Activated naive CD4-positive, alpha-beta T cell treated with Interleukin-2 at 50 U/mL for 16 hours (primary cell): Measurements from ENCODE around the gene NECTIN1.

Experiments
- DNase-seq: peaks from one replicate; pipeline ENCODE4 v3.0.0-alpha.2; 2020

NECTIN1 gene

GRCh38 chr11:119754656-119755355 is 25.8 kb upstream of the NECTIN1 start:
- DNase-seq = no peak

DNA sequence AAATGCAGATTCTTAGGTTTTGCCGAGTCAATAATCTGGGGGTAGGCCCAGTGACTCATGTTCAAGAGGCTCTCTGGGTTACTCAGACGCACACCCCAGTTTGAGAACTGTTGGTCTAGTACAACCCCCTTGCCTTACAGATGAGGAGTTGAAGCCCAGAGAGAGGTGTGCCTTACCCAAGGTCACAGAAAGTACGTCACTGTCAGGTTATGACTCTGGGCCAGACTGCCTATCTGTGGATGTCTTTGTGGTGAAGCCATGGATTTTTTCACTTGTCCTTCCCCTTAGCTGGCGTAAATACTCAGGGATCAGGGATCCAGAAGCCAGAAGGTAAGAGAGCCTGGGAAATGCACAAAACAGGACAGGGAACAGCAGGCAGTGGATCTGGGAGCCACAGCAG is 25.2 kb upstream of the NECTIN1 start:
- no peak for DNase-seq

DNA sequence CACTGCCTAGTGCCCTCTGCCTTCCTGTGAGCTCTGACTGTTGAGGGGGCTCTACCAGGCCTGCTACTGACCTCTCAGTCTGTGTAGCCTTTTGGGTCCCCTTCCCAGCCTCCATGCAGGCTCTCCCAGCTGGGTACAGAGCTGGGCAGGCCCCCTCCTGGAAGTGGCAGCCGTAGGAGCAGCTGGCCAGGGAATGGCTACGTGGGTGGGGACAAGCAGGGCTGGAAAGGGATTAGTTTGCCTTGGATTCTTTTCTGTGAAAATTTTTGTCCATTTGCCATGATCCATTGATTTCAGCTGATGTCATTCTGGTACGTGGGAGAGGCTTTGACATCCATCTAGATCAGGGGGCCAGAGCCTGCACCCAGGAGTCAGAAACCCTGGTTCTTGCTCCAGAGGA is 23.9 kb upstream of the NECTIN1 start:
- no peak for DNase-seq

DNA sequence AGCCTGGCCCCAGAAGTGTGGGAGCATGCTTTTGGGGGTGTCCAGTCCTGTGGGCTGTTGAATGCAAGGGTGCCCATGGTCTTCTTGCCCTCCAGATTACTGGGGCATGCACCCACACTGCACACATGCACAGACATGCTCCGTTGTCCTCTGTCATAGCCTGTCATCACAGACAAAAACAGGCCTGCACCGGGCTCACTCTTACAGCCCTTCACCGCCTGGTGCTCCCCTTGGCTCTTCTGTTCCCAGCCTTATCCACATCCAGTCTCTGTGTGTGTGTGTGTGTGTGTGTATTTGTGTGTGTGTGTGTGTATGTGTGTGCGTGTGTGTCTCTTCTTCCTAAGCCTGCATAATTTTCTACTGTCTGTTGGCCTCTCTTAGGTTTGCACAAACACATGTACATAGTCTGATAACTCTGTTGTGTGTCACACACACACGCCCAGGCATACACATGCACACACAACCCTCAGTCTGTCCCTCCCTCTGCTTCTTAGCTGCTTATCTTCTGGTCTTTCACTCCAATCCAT is 23.4 kb upstream of the NECTIN1 start:
- DNase-seq = no peak

- DNase-seq = no peak
Measured at GRCh38 chr11:119750056-119750455, 21.1 kb upstream of the NECTIN1 start.

GRCh38 chr11:119749006-119749565 is 20.1 kb upstream of the NECTIN1 start:
- DNase-seq = no peak

DNA sequence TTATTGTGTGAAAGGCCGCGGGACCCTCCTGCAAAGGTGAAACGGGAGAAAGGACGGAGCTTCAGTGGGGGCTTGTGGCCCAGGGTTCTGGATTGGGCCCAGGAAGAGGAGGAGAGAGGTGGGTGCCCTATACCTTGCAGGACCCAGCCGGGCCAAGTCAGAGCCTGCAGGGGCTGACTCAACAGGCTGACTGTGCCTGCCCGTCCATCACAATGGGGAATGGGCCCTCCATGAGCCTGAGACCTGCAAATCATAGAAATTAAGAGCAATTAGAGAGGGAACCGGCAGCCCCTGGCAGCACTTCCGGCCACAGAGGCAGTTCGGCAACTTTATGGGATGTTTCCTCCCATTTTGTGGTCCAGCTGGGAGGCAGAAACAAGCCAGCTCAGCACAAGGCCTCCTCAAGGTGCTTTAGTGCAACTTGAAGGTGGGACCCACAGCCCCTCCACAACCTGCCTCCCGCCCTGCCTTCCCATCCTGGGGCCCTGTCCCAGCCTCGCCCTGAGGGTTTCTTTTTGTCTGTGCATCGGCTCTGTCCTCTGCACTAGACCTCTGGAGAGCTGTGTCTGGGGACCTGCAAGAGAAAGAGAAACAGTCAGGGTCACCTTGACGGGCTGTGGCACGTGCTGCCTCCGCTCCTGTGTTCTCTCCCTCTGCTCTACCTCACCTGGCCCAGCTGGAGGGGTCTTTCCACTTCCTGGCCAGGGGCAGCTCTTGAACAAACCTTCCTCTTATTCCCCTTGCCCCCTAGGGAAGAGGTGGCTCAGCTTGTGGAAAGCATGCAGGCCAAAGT is 19.1 kb upstream of the NECTIN1 start:
- DNase-seq = no peak

- no peak for DNase-seq
Measured at GRCh38 chr11:119745776-119746535, 17.0 kb upstream of the NECTIN1 start.

DNA sequence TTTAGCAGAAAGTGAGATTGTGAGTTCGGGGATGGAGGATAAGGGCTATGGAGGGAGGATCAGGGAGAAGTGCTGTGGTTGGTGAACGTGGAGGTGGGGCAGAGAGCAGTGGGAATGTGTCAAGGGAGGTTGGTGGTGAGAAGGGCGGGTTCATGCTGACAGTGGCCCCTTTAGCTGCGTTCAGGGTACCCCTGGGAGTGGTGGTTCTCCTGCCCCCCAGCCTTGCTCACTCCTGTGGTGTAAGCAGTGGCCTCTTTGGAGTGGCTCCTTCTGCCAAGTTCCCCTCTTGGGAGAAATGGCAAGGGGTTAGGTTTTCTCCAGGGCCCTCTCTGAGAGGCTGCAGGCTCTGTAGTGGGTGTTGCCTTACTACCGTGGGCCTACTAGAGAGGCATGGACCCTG is 16.1 kb upstream of the NECTIN1 start:
- DNase-seq = no peak

GRCh38 chr11:119744577-119744976 is 15.6 kb upstream of the NECTIN1 start:
- no peak for DNase-seq

DNA sequence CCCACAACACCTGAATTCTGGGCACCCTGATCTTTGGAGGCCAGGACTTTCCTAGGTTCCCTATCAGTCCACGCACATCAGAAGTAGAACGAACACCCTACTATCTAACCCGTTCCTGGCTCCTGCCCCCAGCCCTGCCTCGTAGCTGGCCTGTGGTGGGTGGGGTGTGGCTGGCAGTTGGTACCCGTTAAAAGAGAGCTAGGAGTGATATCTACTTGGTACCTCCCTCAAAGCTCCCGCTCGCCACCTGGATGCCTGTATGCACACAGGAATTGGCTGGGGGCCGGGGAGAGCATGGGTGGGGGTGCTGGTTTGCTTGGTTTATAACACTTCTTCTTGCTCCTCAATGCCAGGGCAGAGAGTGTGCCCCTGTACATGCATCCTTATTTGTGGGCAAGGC is 14.0 kb upstream of the NECTIN1 start:
- no peak for DNase-seq

- peak; percentile 12 for DNase-seq
Measured at GRCh38 chr11:119742263-119742861, 13.4 kb upstream of the NECTIN1 start.

DNA sequence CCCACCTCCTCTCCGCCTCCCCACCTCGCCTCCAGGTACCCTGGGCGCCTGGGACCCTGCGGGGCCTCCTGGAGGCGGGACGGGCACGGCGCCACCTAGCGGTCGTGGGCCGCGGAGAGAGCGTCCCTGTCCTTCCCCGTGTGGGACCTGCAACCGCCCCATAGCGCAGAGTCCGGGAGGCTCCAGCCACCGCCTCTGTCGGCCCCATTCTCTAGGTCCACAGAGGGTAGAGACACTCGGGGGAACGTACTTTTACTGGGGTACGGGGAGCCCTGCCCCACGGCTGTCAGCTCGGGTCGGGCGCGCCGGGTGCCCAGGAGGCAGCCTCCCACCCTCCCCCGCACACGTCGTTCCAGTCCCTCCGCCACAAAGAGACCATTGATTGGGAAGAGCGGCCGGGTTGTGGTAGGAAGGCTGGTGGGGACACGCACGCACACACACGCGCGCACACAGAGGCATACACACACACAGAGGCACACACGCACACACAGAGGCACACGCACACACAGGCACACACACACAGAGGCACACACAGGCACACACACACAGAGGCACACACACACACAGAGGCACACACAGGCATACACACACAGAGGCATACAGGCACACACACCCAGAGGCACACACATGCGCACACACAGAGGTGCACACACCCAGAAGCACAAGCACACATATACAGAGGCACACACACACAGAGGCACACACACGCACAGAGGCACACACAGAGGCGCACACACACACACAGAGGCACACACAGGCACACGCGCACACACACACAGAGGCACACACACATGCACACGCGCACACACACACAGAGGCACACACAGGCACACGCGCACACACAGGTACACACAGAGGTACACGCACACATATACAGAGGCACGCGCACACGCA is 12.6 kb upstream of the NECTIN1 start:
- peak; percentile 65 for DNase-seq

DNA sequence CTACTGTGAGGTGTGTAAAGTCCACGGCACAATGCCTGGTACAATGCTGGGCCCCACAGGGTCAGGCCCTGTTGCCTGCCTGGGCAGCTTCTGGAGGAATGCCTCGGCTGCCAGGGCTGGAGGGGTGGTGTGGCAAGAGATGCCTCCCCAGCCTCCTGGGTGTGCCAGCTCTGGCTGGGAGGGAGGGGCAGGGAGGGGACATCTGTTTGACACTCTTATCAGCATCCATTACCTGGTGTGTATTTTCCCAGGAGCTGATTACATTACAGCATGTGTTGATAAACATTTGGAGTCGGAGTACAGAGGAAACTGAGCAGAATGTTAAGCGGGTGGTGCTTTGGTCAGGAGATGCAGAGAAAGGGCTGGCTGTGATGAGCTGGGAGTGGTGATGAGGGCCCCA is 11.0 kb upstream of the NECTIN1 start:
- no peak for DNase-seq

DNA sequence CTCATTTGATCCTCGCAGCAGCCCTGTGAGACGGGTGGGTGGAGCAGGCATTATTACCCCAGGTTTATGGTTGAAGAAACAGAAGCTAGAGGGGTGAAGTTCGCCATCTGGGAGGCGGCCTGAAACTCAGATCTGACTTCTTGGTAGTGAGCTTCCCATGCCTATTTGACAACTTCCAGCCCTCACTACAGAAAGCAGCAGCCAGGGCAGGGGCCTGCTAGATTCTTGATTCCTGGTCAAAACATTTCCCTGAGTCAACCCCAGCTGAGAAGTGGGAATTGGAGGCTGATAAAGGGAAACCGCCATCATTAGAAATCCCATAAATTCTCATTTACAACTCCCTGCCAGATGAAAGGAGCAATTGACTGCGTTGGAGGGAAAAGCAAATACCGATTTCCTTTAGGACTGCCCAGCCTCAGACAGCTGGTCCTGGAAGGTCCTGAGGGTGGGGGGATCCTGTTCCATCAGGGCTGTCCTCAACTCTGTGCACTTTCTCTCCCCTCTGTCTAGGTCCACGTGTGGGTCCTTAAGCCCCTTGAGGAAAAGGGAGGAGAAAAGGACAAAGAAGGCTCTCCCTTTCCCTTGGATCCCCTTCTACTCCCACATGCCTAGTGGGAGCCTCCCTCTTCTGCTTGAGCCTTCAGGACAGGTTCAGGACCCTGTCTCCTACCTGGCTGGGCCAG is 10.2 kb upstream of the NECTIN1 start:
- DNase-seq = no peak

GRCh38 chr11:119738059-119738439 is 9.0 kb upstream of the NECTIN1 start:
- DNase-seq = no peak

- DNase-seq = no peak
Measured at GRCh38 chr11:119737366-119738058, 8.5 kb upstream of the NECTIN1 start.

GRCh38 chr11:119734788-119735187 is 5.8 kb upstream of the NECTIN1 start:
- DNase-seq = no peak

DNA sequence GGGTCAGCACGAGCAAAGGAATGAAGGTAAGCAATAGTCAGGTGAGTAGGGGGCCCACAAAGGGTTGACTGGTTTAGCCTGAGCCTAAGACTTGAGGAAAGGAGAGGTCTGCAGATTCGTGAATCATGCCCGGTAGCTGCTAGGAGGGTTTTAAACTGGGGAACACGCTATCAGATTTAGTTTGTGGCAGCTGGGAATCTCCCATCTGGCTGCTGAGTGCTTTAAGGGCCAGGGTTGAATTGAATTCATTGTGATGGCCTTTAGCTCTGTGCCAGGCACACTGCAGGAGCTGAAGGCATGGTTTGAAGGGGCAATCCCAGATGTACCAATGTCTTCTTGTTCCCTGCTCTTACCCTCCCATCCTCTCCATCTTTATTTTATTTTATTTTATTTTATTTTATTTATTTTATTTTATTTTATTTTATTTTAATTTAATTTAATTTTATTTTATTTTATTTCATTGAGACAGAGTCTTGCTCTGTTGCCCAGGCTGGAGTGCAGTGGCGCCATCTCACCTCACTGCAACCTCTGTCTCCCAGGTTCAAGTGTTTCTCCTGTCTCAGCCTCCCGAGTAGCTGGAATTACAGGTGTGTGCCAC is 1.9 kb upstream of the NECTIN1 start:
- DNase-seq = no peak
